HG03064 (cell line): ENCODE data around the gene MYO1E.
"Not testable (repeated sequence)": the region's sequence is repeated elsewhere in the genome, so short reads cannot be mapped to it uniquely, and the experiment has no call there.

Experiments used
- ATAC-seq: cut with Tn5 transposase; IDR thresholded peaks from one replicate; pipeline ENCODE4 v1.9.1; 2021; ENCODE audit warnings: low read depth; ENCODE audit not compliant: unreplicated experiment

Gene MYO1E

GRCh38 chr15:59152694-59153450 lies 219.8 kb downstream of the MYO1E start:
- ATAC-seq = no peak

DNA sequence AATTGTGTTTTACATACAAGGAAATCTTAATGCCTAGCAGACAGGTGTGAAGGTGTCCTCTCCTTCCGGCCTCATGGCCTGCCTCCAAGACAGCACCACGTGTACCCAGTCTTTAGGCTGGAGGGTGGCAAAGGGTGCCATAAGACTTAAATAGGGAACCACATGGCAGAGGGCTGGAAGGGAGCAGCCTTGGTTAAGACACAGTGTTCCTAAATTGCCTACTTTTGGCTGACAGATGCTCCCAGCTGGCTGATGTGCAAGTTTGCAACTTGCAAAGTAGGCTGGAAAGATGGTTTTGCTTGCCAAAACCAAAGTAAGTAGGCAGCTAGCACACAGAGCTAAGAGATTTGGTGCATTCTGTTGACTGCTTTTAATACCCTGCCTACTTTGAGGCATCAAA lies 222.5 kb downstream of the MYO1E start:
- no peak for ATAC-seq

DNA sequence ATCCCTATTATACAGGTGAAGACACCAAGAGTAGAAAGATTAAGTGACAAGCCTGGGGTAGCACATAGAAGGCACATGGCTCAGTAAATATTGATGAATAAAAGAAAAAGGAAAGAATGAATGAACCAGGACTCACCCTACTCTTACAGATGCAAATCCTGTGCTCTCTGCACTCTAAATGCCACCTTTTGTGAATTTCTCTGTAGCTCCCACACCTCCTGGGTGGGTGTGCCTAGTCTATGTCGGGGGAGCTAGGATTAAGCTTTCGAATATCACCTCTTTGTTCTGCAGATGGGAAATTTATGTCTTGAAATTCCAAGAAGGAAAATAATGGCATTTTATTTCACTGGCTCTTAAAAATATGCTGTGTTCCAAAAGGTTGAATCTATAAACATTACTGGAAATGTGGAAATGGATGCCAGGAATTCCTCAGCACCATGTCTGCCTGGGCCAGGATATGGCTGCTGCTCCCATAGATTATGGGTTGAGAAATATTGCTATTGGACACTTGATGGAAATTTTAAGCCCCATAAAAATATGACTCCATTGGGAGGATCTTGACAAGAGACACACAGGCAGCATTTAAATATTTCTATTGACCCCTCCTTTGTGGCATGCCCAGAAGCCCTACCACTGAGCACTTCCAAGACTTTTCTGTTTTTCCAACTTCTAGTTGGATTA lies 224.4 kb downstream of the MYO1E start:
- ATAC-seq = no peak

- ATAC-seq = no peak
Measured at GRCh38 chr15:59147666-59148065, 225.0 kb downstream of the MYO1E start.

DNA sequence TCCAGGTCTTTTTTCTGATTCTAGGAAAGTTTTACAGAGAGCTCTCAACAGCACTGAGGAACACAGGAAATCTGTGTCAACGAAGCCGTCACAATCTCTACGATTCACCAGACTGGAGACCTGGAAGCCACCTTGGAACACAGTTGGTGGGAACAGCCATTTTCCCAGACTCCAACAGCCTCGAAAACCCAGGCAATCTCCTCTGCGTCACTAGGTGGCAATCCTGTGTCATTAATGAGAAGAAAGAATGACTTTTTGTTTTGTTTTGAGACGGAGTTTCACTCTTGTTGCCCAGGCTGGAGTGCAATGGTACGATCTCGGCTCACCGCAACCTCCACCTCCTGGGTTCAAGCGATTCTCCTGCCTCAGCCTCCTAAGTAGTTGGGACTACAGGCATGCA lies 228.1 kb downstream of the MYO1E start:
- ATAC-seq = not testable (repeated sequence)

DNA sequence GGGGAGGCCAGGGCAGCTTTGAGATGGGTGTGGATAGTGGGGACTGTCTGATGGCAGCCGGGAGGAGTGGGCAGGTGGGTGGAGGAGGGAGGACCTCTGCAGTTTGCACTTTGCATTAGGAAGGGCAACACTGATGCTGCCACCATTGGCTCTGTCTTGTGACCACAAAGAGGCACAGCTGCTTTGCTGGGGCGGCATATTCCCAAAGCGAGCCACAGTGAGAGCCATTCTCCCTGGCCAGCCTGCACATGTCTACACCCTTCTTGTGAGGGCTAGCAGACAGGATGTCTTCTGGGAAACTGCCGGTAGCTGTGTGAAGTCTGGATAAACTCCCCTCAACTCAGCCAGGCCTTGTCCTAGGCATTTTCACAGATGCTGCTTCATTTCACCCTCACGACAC lies 229.4 kb downstream of the MYO1E start:
- ATAC-seq = no peak

DNA sequence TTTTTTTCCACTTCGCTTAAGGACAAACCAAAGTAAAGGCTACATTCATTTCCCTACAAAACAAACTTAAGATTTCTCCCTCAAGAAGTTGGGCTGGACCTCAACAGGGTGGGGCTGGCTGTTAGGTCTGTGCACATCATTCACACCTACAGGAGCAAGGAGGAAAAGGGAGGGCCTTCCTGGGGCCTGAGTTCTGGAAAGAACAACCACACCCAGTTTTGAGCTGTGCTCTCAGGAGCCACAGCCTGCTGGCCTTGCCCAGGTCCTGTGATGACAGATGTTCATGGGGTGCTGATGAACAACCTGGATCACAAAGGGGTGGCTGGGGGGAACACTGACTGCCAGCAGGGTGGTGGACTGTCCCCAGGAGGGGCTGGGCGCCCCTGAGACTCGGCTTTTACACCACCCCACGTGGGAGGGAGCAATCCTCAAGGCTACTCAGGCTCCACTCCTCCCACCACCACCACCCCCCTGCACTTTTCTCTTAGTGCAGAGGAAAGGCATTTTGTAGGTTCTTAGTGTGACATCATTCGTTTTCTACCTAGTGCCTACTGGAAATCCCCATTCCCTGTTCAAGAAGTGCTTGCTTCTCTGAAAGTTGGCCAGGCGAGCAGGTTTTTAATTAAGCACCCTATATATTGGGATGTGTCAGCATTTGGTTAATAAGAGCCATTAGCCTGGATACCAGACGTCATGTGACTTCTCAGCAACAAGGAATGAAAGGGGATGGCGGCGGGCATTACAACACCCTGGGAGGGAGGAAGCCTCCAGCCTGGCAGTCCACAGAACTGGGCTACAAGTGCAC lies 232.0 kb downstream of the MYO1E start:
- ATAC-seq = no peak

GRCh38 chr15:59138243-59138642 lies 234.4 kb downstream of the MYO1E start:
- no peak for ATAC-seq

DNA sequence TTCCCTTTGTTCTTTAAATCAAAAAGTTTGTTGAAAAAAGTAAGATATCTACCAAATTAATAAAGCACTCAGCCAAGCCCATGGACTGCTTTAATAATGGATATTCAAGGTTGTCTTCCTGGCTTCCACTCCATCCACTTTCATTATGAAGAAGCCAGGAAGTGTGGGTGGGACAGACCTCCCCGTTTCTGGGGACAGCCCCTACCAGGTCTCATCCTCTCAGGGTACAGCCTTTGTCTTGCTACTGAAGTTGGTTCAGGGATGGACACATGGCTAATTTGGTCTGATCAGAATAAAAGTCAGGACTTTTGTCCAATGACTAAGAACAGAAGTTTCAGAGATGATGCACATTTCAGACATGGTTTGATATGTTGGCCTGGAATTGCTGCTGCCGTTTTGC lies 235.1 kb downstream of the MYO1E start:
- no peak for ATAC-seq

GRCh38 chr15:59133929-59134427 lies 238.7 kb downstream of the MYO1E start:
- ATAC-seq = no peak

DNA sequence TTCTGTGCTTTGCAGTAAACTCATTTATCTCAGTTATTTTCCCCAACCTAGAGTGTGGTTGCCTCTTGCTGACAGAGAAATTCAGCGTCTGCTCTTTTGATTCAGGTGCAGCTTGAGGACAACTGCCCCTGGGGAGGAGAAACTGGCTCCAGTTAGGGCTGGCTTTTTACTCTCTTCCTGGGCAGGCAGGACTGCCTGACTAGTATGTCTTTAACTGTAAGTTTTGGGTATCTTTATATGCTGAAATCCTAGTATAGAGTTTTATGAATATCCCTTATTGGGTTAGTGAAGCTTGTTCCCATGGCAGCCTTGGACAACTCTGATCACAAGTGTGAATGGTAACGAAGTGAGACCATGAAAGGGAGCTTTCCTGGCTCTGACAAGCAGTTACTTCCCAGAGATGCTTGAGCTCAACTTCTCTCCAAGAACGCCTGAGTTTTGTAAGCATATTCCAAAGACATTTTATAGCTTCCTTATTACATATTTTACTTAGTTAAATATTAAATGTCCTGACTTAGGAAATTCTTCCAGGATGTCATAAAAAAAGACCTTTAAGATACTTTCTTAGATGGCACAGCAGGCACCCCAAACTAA lies 240.6 kb downstream of the MYO1E start:
- no peak for ATAC-seq

DNA sequence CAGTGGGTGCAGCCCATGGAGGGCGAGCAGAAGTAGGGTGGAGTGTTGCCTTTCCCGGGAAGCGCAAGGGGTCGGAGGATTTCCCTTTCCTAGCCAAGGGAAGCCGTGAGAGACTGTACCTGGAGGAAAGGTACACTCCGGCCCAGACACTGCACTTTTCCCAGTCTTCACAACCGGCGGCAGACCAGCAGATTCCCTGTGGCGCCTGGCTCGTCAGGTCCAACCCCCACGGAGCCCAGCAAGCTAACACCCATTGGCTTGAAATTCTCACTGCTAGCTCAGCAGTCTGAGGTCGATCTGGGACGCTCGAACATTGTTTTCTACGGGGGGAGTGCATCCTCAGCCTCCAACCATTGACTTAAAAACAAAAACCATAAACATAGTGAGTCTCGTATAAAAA lies 241.2 kb downstream of the MYO1E start:
- ATAC-seq = no peak

GRCh38 chr15:59127255-59127654 lies 245.4 kb downstream of the MYO1E start:
- not testable (repeated sequence) for ATAC-seq

- ATAC-seq = not testable (repeated sequence)
Measured at GRCh38 chr15:59125683-59126082, 247.0 kb downstream of the MYO1E start.

GRCh38 chr15:59124261-59124660 lies 248.4 kb downstream of the MYO1E start:
- no peak for ATAC-seq

DNA sequence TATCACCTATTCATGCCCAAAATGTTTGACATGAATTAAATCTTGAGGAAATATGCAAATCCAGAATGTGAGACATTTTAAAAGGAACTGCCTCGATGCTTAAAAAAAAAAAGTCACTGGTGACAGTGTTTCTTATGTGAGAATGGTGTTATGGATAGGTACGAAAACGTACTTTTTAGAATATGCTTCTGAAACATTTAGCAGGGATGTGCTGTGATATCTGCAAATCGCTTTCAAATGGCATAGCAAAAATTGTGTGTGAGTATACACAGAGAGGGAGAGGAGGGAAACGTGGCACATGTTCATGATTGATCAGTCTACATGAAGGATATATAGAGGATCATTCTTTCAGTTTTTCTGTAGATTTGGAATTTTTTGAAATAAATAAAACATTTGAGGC lies 251.7 kb downstream of the MYO1E start:
- ATAC-seq = no peak

DNA sequence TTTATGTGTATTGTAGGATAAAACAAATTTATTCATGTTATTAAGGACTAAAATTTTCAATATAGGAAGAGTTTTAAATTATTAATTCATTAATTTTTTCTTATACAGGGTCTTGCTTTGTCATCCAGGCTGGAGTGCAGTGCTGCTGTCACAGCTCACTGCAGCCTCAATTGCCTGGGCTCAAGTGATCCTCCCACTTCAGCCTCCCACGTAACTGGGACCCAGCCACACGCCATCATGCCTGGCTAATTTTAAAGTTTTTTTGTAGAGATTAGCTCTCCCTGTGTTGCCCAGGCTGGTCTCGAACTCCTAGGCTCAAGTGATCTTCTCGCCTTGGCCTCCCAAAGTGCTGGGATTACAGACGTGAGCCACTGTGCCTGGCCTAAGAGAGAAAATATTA lies 253.0 kb downstream of the MYO1E start:
- ATAC-seq = no peak

GRCh38 chr15:59116771-59117170 lies 255.9 kb downstream of the MYO1E start:
- no peak for ATAC-seq

DNA sequence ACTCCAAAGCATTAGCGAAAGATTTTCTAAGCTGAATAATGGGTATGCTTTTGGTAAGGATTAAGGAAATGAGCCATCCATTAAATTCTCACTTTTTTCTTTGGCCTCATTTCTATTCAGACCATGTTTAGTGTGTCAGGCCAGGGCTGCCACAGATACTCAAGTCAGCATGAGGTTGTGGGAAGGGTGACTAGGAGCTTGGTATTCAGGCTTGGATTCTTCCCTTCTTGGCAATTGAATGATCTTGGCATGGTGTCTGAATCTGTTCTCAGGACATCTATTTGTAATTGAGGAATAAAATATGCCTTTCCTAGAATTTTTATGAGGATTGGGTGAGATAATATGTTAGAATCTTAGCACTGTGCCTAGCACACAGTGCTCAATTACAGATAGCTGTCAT lies 256.5 kb downstream of the MYO1E start:
- no peak for ATAC-seq

DNA sequence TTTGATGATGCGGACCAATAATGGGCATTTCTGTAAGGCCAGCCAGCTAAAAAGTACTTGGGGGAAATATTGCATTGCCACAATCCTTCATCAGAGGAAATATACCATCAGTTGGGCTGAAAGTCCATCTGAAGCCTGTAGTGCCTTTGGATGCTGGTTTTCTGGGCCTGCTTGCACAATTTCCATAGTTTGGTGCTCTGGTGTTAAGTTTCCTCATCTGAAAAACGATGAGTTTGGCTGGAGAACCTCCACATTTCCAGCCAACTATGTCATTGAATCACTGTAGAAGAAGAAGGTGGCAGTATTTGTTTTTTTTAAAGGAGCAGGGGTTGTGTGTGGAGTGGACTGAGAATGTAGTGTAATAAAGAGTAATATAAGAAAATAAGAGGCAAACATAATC lies 257.6 kb downstream of the MYO1E start:
- no peak for ATAC-seq

GRCh38 chr15:59111251-59111650 lies 261.4 kb downstream of the MYO1E start:
- no peak for ATAC-seq
